ENCODE data around the gene DGKI. TPM values are rescaled to one million over a fixed set of nuclear protein-coding genes. Genes with fewer than 3 reads are reported as not detected.

The DGKI gene
- polyA plus RNA-seq, 3 donors, result 1.7 to 2.2 (median 2.0) TPM

- no peak for DNase-seq (ENCODE audit: extremely low read depth in 1 of 11, low read depth in 9 of 11, low spot score in 4 of 11)
Measured at GRCh38 chr7:137757146-137757925, 89.4 kb downstream of the DGKI start.

DNA sequence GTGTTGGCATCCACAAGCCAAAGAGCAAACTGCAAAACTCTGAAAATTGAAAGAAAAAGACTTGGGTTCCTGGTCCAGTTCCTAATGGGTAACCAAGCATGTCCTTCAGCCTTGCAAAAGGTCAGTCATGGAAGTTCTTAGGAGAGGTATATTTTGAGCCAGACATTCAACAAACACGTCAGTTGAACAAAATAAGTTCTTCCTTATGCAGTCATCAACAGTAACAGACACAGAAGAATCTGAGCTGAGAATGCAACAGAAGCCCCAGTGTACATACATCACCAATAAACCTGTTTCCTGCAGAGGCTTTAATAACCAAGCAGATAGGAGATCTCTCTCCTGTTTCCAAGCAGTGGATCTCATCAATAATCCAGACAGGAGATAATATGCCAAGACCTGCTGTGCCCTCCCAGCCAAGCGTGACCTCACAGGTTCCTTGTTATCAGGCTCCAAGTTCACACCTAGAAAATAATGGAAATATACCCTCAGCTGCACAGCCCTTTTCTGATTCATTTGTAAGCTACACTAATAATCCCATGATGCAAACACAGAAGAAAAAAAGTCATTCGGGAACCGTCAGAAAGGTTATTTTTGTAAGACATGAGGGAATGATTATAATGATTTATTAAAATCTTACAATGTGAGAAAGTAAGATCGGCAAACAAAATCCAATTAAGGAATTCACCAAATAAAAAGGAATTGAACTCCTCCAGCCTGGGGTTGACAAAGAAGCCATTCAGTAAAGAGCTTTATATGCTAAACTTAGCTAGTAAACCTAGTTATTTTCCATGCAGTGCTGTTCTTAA, 90.7 kb downstream of the DGKI start:
- DNase-seq (ENCODE audit: extremely low read depth in 1 of 11, low read depth in 9 of 11, low spot score in 4 of 11), result no peak

DNA sequence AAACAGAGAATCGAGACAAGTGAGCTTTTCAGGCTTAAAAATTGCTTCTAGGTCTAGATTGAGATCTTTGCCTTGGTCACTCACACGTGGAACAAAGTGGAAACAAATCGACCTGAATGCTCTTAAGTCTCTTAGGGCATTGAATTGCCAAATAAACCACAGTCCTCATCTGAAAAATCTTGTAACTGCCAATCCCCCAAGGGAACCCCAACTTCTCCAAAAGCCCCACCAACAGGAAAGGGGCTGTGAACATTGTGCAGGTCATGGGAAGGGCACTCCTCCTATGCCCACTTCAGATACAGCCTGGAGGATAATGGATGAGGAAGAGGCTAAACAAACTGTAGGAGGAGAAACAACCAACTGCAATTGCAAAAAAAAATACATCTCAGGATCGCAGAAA, 91.3 kb downstream of the DGKI start:
- no peak for DNase-seq (ENCODE audit: extremely low read depth in 1 of 11, low read depth in 9 of 11, low spot score in 4 of 11)

DNA sequence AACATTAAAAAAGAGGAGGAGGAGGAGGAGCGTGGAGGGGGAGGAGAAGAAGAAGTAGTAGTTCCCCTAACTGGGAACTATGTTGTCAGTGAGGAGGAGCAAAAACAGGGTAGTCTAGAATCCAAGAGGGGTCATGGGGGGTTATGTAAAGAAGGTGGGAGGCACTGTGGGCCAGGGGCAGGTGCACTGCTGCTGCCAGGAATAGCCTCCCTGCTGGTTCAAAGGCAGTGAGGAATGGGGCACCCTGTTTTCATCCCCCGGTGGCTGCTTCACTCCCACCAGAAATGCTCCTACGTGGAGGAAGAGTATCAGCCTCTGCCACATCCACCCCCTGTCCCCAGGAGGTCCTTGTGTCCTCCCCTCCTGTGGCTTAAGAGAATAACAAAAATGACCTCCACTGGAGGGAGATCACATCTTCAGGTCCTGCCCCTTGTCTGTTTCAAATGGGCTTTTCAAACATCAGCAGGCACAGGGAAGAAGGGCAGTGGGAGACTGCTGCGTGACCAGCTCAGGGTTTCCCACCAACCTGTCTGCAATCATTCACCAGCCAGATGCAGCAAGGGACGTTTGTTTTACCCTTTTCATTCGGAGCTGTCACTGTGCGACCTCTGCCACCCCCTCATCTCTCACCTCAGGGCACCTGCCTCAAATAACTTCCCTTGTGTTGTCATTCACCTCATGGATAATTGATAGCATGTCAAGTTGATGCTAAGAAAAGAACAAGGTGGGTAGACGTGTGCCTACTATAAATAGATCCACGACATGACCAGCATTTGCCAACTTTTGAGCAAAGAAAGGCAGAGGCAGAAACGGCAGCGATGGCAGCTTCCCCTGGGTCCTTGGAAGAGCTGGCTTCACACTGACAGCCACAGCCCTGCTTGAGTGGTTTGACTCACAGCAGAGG, 92.6 kb downstream of the DGKI start:
- no peak for DNase-seq (ENCODE audit: extremely low read depth in 1 of 11, low read depth in 9 of 11, low spot score in 4 of 11)

DNA sequence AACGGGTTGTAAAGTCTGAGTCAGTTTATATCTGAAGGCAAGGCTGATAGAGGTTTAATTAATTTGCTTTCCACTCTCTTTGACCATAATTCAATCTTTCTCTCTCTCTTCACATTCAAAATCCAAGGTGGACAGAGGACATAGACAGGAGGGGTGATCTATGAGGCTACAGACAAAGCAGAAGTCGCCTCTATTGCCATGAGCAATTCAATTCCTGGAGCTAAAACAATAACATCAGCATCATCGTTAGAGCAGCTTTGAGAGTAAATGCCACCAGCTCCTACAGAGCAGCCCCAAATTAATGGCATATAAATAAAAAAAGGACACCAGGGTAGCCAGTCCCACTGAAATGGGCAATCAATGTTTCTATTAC, 93.2 kb downstream of the DGKI start:
- DNase-seq (ENCODE audit: extremely low read depth in 1 of 11, low read depth in 9 of 11, low spot score in 4 of 11), result no peak

DNA sequence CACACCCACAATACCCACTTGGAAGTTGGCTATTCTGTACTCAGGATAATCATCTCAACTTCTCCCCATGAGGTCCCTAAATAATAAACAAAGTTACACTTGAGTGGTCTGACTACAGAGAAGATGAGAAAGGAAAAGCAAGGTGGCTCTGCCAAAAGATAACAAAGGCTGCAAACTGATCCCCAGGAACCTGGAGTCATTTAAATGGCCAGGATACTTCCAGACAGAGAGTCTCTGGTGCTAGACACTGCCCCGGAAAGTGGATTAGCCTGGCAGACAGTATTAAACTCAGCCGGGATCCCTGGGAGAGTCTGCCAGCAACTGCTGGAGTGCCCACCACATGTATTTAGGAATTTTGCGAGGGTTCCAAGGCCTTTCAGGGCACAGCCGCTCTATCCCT, 93.7 kb downstream of the DGKI start:
- DNase-seq (ENCODE audit: extremely low read depth in 1 of 11, low read depth in 9 of 11, low spot score in 4 of 11), result peak in 1 of 11 donors; percentile 14

DNA sequence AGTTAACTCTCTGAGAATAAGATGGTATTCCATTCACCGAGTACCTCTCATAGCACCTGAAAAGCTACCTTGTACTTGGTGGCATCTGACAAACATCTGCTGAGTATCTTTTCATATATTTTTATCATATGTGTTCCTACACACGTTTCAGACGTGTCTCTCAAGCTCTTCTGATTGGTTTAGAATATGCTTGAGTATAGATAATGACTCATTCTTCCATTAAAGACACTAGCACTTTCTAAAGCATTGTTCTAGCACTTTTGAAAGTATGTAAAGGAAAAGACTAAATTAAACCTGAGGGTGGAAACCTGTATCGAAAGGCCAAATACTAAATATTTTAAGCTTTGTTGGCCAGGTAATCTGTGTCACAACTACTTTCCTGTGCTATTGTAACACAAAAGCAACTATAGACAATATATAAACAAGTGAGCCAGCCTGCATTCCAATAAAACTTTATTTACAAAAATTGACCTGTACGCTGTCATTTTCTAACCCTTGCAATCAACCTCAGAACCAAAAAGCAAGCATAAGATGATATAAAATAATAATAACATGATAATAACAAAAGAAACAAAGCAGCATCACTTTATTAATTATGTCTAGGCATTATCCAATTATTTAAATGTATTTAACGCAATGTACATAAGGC, 95.3 kb downstream of the DGKI start:
- DNase-seq (ENCODE audit: extremely low read depth in 1 of 11, low read depth in 9 of 11, low spot score in 4 of 11), result no peak

- DNase-seq (ENCODE audit: extremely low read depth in 1 of 11, low read depth in 9 of 11, low spot score in 4 of 11), result no peak
Measured at GRCh38 chr7:137747359-137748031, 99.3 kb downstream of the DGKI start.

GRCh38 chr7:137743021-137743420, 103.8 kb downstream of the DGKI start:
- no peak for DNase-seq (ENCODE audit: extremely low read depth in 1 of 11, low read depth in 9 of 11, low spot score in 4 of 11)

DNA sequence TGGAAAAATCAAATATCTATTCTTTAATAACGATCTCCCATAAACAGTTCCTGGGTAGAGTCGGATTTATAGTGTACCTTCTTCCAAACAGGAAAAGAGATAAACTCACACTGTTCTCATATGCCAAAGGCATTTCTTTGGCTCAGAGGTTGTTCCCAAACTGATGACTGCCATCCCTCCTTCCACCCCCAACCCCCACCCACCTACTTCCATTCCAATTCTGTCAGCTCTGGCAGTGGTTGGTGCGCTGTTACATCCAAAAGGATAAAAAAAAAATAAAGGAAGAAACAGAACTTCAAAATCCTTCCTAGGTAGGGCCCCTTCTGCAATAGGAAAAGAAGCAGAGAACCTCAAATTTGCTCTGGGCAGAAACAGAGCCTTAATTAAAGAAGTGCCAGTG, 104.7 kb downstream of the DGKI start:
- DNase-seq (ENCODE audit: extremely low read depth in 1 of 11, low read depth in 9 of 11, low spot score in 4 of 11), result no peak

- DNase-seq (ENCODE audit: extremely low read depth in 1 of 11, low read depth in 9 of 11, low spot score in 4 of 11), result no peak
Measured at GRCh38 chr7:137741443-137741842, 105.3 kb downstream of the DGKI start.

- no peak for DNase-seq (ENCODE audit: extremely low read depth in 1 of 11, low read depth in 9 of 11, low spot score in 4 of 11)
Measured at GRCh38 chr7:137734221-137734620, 112.6 kb downstream of the DGKI start.

DNA sequence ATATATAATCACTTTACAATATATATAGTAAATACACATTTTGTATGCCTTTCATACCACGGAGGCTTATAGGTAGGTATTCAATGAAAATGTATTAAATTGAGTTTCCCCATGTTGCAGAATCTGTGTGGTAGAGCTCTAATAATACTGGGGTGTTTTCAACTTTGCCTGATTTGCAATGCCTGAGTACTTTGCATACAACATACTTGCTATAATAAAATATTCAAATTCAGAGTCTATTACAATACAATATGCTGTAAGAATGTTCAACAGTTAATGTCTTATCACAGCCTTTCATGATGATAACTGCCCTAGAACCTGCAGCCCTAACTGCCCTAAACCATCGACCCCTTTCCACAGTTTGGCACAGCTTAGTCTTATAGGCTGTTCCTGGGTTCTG, 114.6 kb downstream of the DGKI start:
- no peak for DNase-seq (ENCODE audit: extremely low read depth in 1 of 11, low read depth in 9 of 11, low spot score in 4 of 11)

GRCh38 chr7:137731436-137731835, 115.3 kb downstream of the DGKI start:
- DNase-seq (ENCODE audit: extremely low read depth in 1 of 11, low read depth in 9 of 11, low spot score in 4 of 11), result no peak

- DNase-seq (ENCODE audit: extremely low read depth in 1 of 11, low read depth in 9 of 11, low spot score in 4 of 11), result no peak
Measured at GRCh38 chr7:137728426-137728825, 118.3 kb downstream of the DGKI start.

DNA sequence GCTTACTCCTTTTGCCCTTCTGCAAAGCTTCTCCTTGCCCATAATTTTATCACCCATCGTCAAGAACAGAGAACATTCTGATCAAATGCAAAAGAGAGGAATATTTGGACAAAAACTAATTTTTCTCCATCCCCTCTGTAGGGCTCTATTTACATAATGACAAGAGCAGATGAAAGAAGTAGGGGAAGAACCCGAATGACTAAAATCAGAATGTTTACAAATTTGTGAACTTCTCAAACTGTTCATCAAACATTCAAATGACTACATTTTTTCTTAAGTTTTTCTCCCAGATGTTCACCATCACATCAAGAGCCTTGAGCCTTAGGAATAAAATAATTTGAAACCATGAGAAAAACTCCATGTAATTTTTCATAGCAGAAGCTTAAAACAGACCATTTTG, 119.4 kb downstream of the DGKI start:
- DNase-seq (ENCODE audit: extremely low read depth in 1 of 11, low read depth in 9 of 11, low spot score in 4 of 11), result no peak

GRCh38 chr7:137718355-137718754, 128.4 kb downstream of the DGKI start:
- no peak for DNase-seq (ENCODE audit: extremely low read depth in 1 of 11, low read depth in 9 of 11, low spot score in 4 of 11)

DNA sequence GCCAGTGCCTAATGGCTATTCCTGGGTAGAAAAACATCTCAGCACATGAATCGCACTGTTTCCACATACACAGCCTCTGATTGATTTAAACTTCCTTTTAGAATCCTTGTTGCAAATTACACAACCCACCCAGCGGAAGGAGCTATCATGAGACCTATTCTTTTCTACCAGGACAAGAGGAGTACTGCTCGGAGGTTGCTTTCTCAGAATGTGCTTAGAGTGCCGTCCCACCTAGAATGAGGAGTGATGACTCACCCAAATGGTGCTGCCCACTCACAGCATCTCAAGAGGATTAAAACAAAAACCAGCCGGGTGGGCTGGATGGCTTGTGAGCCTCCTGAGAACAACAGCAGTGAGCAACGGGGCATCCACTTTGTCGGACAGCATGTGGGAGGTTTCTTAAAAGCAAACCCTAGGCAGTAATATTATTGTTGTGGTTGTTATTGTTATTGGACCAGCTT, 128.9 kb downstream of the DGKI start:
- DNase-seq (ENCODE audit: extremely low read depth in 1 of 11, low read depth in 9 of 11, low spot score in 4 of 11), result no peak
